H9 (cell line): ENCODE data around the gene CFAP43. TPM values are rescaled to one million over a fixed set of nuclear protein-coding genes. Genes with fewer than 3 reads are reported as not detected.

Experiments used
- DNase-seq: peaks from one replicate; pipeline ENCODE4 v3.0.0-alpha.2; 2017
- H2AFZ ChIP-seq: one replicate; pipeline ENCODE4 v1.6.1; 2013; ENCODE audit warnings: mild to moderate bottlenecking, low read length, control low read depth, moderate library complexity
- H2AK5ac ChIP-seq: 2 replicates; pipeline ENCODE4 v1.6.1; 2013; ENCODE audit warnings: low read length, control low read depth, mixed read lengths; ENCODE audit not compliant: insufficient read length
- H2BK120ac ChIP-seq: one replicate; pipeline ENCODE4 v1.6.1; 2013; ENCODE audit warnings: low read depth, mild to moderate bottlenecking, low read length, control low read depth, inconsistent platforms; ENCODE audit not compliant: poor library complexity, severe bottlenecking
- H2BK12ac ChIP-seq: 2 replicates; pipeline ENCODE4 v1.6.1; 2013; ENCODE audit warnings: low read length, control low read depth, mixed read lengths, low read depth; ENCODE audit not compliant: insufficient read length
- H2BK15ac ChIP-seq: 2 replicates; pipeline ENCODE4 v1.6.1; 2013; ENCODE audit warnings: low read depth, low read length, control low read depth
- H2BK20ac ChIP-seq: one replicate; pipeline ENCODE4 v1.6.1; 2013; ENCODE audit warnings: low read depth, mild to moderate bottlenecking, low read length, control low read depth, inconsistent platforms; ENCODE audit not compliant: poor library complexity, severe bottlenecking
- H2BK5ac ChIP-seq: 2 replicates; pipeline ENCODE4 v1.6.1; 2013; ENCODE audit warnings: low read length, control low read depth, mixed read lengths; ENCODE audit not compliant: insufficient read length
- H3K14ac ChIP-seq: 2 replicates; pipeline ENCODE4 v1.6.1; 2013; ENCODE audit warnings: low read length, control low read depth; ENCODE audit not compliant: insufficient read depth
- H3K18ac ChIP-seq: 2 replicates; pipeline ENCODE4 v1.6.1; 2013; ENCODE audit warnings: low read depth, mild to moderate bottlenecking, mixed read lengths, low read length, control low read depth; ENCODE audit not compliant: insufficient read length
- H3K23ac ChIP-seq: 2 replicates; pipeline ENCODE4 v1.6.1; 2013; ENCODE audit warnings: low read length, control low read depth, mixed read lengths, low read depth; ENCODE audit not compliant: insufficient read length
- H3K23me2 ChIP-seq: 2 replicates; pipeline ENCODE4 v1.6.1; 2013; ENCODE audit warnings: low read depth, mild to moderate bottlenecking, mixed read lengths, low read length, control low read depth; ENCODE audit not compliant: insufficient read length, poor library complexity, severe bottlenecking
- H3K27ac ChIP-seq: 2 replicates; pipeline ENCODE4 v1.5.1; 2013; ENCODE audit warnings: low read length, control low read depth, mixed read lengths, low read depth; ENCODE audit not compliant: insufficient read length
- H3K27me3 ChIP-seq: 2 replicates; pipeline ENCODE4 v1.6.1; 2013; ENCODE audit warnings: low read length, control low read depth, inconsistent platforms; ENCODE audit not compliant: insufficient read depth
- H3K4ac ChIP-seq: 2 replicates; pipeline ENCODE4 v1.6.1; 2013; ENCODE audit warnings: low read depth, mild to moderate bottlenecking, control low read depth, inconsistent platforms, low read length, moderate library complexity
- H3K4me1 ChIP-seq: 2 replicates; pipeline ENCODE4 v1.6.1; 2013; ENCODE audit warnings: low read length, control low read depth, inconsistent platforms; ENCODE audit not compliant: insufficient read depth
- H3K4me2 ChIP-seq: 2 replicates; pipeline ENCODE4 v1.6.1; 2013; ENCODE audit warnings: low read length, control low read depth, mixed read lengths; ENCODE audit not compliant: insufficient read length, insufficient read depth
- H3K56ac ChIP-seq: 2 replicates; pipeline ENCODE4 v1.6.1; 2013; ENCODE audit warnings: low read depth, mild to moderate bottlenecking, mixed read lengths, low read length, control low read depth; ENCODE audit not compliant: insufficient read length
- H3K79me1 ChIP-seq: 2 replicates; pipeline ENCODE4 v1.6.1; 2013; ENCODE audit warnings: low read depth, mild to moderate bottlenecking, moderate library complexity, low read length, control low read depth, inconsistent platforms; ENCODE audit not compliant: insufficient read depth, poor library complexity, severe bottlenecking
- H3K79me2 ChIP-seq: 2 replicates; pipeline ENCODE4 v1.6.1; 2013; ENCODE audit warnings: low read length, control low read depth, inconsistent platforms; ENCODE audit not compliant: insufficient read depth
- H3K9ac ChIP-seq: 2 replicates; pipeline ENCODE4 v1.6.1; 2013; ENCODE audit warnings: low read length, control low read depth, mixed read lengths; ENCODE audit not compliant: insufficient read length; ENCODE audit errors: extremely low read depth
- H3K9me3 ChIP-seq: one replicate; pipeline ENCODE4 v1.6.1; 2013; ENCODE audit warnings: low read depth, low read length, inconsistent platforms; ENCODE audit not compliant: control insufficient read depth
- H3T11ph ChIP-seq: one replicate; pipeline ENCODE4 v1.6.1; 2013; ENCODE audit warnings: mild to moderate bottlenecking, low read length, control low read depth, inconsistent platforms
- H4K20me1 ChIP-seq: one replicate; pipeline ENCODE4 v1.6.1; 2013; ENCODE audit not compliant: control insufficient read depth, insufficient read length, insufficient read depth
- H4K5ac ChIP-seq: 2 replicates; pipeline ENCODE4 v1.6.1; 2013; ENCODE audit warnings: low read depth, mild to moderate bottlenecking, mixed read lengths, low read length, control low read depth; ENCODE audit not compliant: insufficient read length
- H4K8ac ChIP-seq: replicated peaks from 2 replicates; pipeline ENCODE4 v1.6.1; 2013; ENCODE audit warnings: low read length, control low read depth, mixed read lengths, low read depth; ENCODE audit not compliant: insufficient read length
- H4K91ac ChIP-seq: 2 replicates; pipeline ENCODE4 v1.6.1; 2013; ENCODE audit warnings: low read depth, mild to moderate bottlenecking, moderate library complexity, mixed read lengths, low read length, control low read depth; ENCODE audit not compliant: insufficient read length
- H3K27ac Mint-ChIP-seq, 3 experiments: 2 replicates in 2 of 3; 3 replicates in 1 of 3; pipeline ENCODE4 v1.8.0; 2020 to 2021; ENCODE audit warnings: mixed read lengths in 3 of 3, mild to moderate bottlenecking in 1 of 3, moderate library complexity in 1 of 3
- H3K27me3 Mint-ChIP-seq: 2 replicates; pipeline ENCODE4 v1.8.0; 2021; ENCODE audit warnings: low read depth, mild to moderate bottlenecking, moderate library complexity, mixed read lengths
- H3K36me3 Mint-ChIP-seq, 3 experiments: 2 replicates in 2 of 3; 3 replicates in 1 of 3; pipeline ENCODE4 v1.8.0; 2020 to 2021; ENCODE audit warnings: low read depth in 3 of 3, mixed read lengths in 3 of 3; ENCODE audit not compliant: insufficient read depth in 1 of 3
- H3K4me1 Mint-ChIP-seq, 2 experiments: 2 replicates each; pipeline ENCODE4 v1.8.0; 2020; ENCODE audit warnings: mixed read lengths in 2 of 2
- H3K4me3 Mint-ChIP-seq, 2 experiments: 2 replicates in 1 of 2; 3 replicates in 1 of 2; pipeline ENCODE4 v1.8.0; 2020 to 2021; ENCODE audit warnings: mild to moderate bottlenecking in 2 of 2, mixed read lengths in 2 of 2, moderate library complexity in 1 of 2
- H3K9me3 Mint-ChIP-seq, 2 experiments: 2 replicates in 1 of 2; 3 replicates in 1 of 2; pipeline ENCODE4 v1.8.0; 2020; ENCODE audit warnings: mild to moderate bottlenecking in 2 of 2, mixed read lengths in 2 of 2, moderate library complexity in 1 of 2
- CTCF ChIP-seq: fragments of 200-600 bp; sonication (generic); conservative IDR thresholded peaks from 3 replicates; pipeline ENCODE4 v1.8.0; 2021; ENCODE audit warnings: antibody characterized with exemption, mild to moderate bottlenecking
- WGBS: extraction: QIAGEN DNeasy Blood & Tissue Kit; methylation state at CpG from one replicate; pipeline ENCODE4 v1.1.7; 2013; ENCODE audit warnings: missing lambda C conversion rate, low lambda C conversion rate, mixed read lengths; ENCODE audit not compliant: insufficient read length; ENCODE audit errors: extremely low coverage; 5-methylcytosine and 5-hydroxymethylcytosine counted together
- total RNA-seq: library from RNA; stranded (reverse); gene quantifications from 2 replicates; pipeline ENCODE4 v1.2.1, GENCODE V29; 2021

The CFAP43 gene
- total RNA-seq, 1 experiment from 2014 or later: 0.26 TPM

- H3K9me3 ChIP-seq: no peaks in the 10 kb centered on the region
- no peak overlapping the region for H2BK120ac ChIP-seq
- H4K91ac ChIP-seq: no peak overlapping the region
- DNase-seq: no peak
- H3K14ac ChIP-seq: no peak overlapping the region
- Mint-ChIP-seq H3K27ac (no peak overlapping the region), H3K36me3 (peaks cover 4 to 5% (median 5%) of the 10 kb centered on the region in 3 experiments; a peak in 6 of 7 replicates), H3K4me1 (peaks cover 8 to 10% of the 10 kb centered on the region in 2 experiments; a peak in 3 of 4 replicates), H3K9me3 (peaks cover 15 to 19% of the 10 kb centered on the region in 2 experiments), H3K4me3 (no peak overlapping the region), H3K27me3 (no peaks in the 10 kb centered on the region; the same call in 1 of the 2 replicates)
- no peak overlapping the region for H4K5ac ChIP-seq
- H3K23ac ChIP-seq: no peak overlapping the region
- H3K79me1 ChIP-seq: no peaks in the 10 kb centered on the region
- H3K23me2 ChIP-seq: peaks cover 8% of the 10 kb centered on the region
- H3K79me2 ChIP-seq: no peaks in the 10 kb centered on the region
- no peak overlapping the region for H3K4me2 ChIP-seq
- H3K56ac ChIP-seq: no peak overlapping the region
- H4K8ac ChIP-seq: no peak overlapping the region
- H2AK5ac ChIP-seq: no peak overlapping the region
- no peak for TF ChIP-seq CTCF
- no peak overlapping the region for H2BK15ac ChIP-seq
- no peak overlapping the region for H2AFZ ChIP-seq
- no peak overlapping the region for H3T11ph ChIP-seq
- no peak overlapping the region for H3K18ac ChIP-seq
- H3K4me1 ChIP-seq: no peaks in the 10 kb centered on the region
- no peaks in the 10 kb centered on the region for H3K27me3 ChIP-seq
- no peak overlapping the region for H2BK12ac ChIP-seq
- no peak overlapping the region for H3K9ac ChIP-seq
- no peak overlapping the region for H2BK20ac ChIP-seq
- no peak overlapping the region for H3K27ac ChIP-seq
- WGBS: no CpG with 5 or more reads among the region's 3 CpGs
- H2BK5ac ChIP-seq: no peak overlapping the region
- H4K20me1 ChIP-seq: no peaks in the 10 kb centered on the region
- no peak overlapping the region for H3K4ac ChIP-seq
Observed at GRCh38 chr10:104235801-104236200, 3.6 kb upstream of the CFAP43 start.
